Fibroblast of lung (primary cell): ENCODE measurements around the gene TMX4.
"Not testable (repeated sequence)": the region's sequence is repeated elsewhere in the genome, so short reads cannot be mapped to it uniquely, and the experiment has no call there.

Experiments used
- EZH2 ChIP-seq: IDR thresholded peaks from 2 replicates; pipeline ENCODE4 v1.5.1; 2012; ENCODE audit warnings: low read length, control low read depth, mild to moderate bottlenecking; ENCODE audit errors: missing control alignments
- TF ChIP-seq, protein P1 (sequence below), 2 donors: IDR thresholded peaks in 1 of 2; conservative IDR thresholded peaks in 1 of 2; 1 replicate in 1 of 2; 2 replicates in 1 of 2; pipeline ENCODE4 v1.5.1; 2011 to 2012; ENCODE audit warnings: low read length in 2 of 2, control low read depth in 1 of 2, inconsistent platforms in 1 of 2, low read depth in 1 of 2, mild to moderate bottlenecking in 1 of 2

DNA sequence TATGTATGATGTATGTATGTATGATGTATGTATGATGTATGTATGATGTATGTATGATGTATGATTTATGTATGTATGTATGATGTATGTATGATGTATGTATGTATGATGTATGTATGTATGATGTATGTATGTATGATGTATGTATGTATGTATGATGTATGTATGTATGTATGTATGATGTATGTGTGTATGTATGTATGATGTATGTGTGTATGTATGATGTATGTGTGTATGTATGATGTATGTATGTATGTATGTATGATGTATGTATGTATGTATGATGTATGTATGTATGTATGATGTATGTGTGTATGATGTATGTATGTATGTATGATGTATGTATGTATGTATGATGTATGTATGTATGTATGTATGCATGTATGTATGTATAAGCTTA is 12.0 kb upstream of the TMX4 start:
- not testable (repeated sequence) for TF ChIP-seq EZH2
- TF ChIP-seq, protein P1, sequence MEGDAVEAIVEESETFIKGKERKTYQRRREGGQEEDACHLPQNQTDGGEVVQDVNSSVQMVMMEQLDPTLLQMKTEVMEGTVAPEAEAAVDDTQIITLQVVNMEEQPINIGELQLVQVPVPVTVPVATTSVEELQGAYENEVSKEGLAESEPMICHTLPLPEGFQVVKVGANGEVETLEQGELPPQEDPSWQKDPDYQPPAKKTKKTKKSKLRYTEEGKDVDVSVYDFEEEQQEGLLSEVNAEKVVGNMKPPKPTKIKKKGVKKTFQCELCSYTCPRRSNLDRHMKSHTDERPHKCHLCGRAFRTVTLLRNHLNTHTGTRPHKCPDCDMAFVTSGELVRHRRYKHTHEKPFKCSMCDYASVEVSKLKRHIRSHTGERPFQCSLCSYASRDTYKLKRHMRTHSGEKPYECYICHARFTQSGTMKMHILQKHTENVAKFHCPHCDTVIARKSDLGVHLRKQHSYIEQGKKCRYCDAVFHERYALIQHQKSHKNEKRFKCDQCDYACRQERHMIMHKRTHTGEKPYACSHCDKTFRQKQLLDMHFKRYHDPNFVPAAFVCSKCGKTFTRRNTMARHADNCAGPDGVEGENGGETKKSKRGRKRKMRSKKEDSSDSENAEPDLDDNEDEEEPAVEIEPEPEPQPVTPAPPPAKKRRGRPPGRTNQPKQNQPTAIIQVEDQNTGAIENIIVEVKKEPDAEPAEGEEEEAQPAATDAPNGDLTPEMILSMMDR (conservative IDR thresholded peaks at IDR 0.05 in 1 of 2, IDR thresholded peaks at IDR 0.05 in 1 of 2; ENCODE audit: low read depth in 1 of 2, low read length in 2 of 2), result not testable (repeated sequence)
